Memory B cell (primary cell): ENCODE measurements around the gene NYNRIN.

Source experiments
- ATAC-seq: fragments of 150-1000 bp; cut with Tn5 transposase; 2 replicates; pipeline ENCODE4 v1.10.0; 2021; ENCODE audit warnings: low read depth, mild to moderate bottlenecking, moderate library complexity
- DNase-seq, 2 donors: peaks; one replicate each; pipeline ENCODE4 v3.0.0; 2022; ENCODE audit warnings: low spot score in 2 of 2
- H3K27ac Mint-ChIP-seq: one replicate; pipeline ENCODE4 v1.8.0; 2022; ENCODE audit warnings: mild to moderate bottlenecking, moderate library complexity, mixed read lengths
- H3K27me3 Mint-ChIP-seq: one replicate; pipeline ENCODE4 v1.8.0; 2022; ENCODE audit warnings: mixed read lengths
- H3K36me3 Mint-ChIP-seq: one replicate; pipeline ENCODE4 v1.8.0; 2022; ENCODE audit warnings: mild to moderate bottlenecking, mixed read lengths
- H3K4me1 Mint-ChIP-seq: one replicate; pipeline ENCODE4 v1.8.0; 2022; ENCODE audit warnings: mixed read lengths
- H3K4me3 Mint-ChIP-seq: one replicate; pipeline ENCODE4 v1.8.0; 2022; ENCODE audit warnings: mild to moderate bottlenecking, moderate library complexity, mixed read lengths
- H3K9me3 Mint-ChIP-seq: one replicate; pipeline ENCODE4 v1.8.0; 2022; ENCODE audit warnings: mixed read lengths

The NYNRIN gene

GRCh38 chr14:24392325-24393091 lies 6.3 kb upstream of the NYNRIN start:
- DNase-seq (no peak), ATAC-seq (no peak)
- Mint-ChIP-seq H3K27ac (no peak overlapping the region), H3K27me3 (peaks cover 16% of the 10 kb centered on the region), H3K4me3 (no peak overlapping the region), H3K36me3 (no peaks in the 10 kb centered on the region), H3K9me3 (no peaks in the 10 kb centered on the region), H3K4me1 (peaks cover 2% of the 10 kb centered on the region)

GRCh38 chr14:24394275-24394674 lies 4.5 kb upstream of the NYNRIN start:
- Mint-ChIP-seq H3K36me3 (no peaks in the 10 kb centered on the region), H3K9me3 (no peaks in the 10 kb centered on the region), H3K4me1 (peaks cover 2% of the 10 kb centered on the region), H3K27ac (no peak overlapping the region), H3K4me3 (no peak overlapping the region), H3K27me3 (peaks cover 11% of the 10 kb centered on the region)
- DNase-seq = no peak
- no peak for ATAC-seq

DNA sequence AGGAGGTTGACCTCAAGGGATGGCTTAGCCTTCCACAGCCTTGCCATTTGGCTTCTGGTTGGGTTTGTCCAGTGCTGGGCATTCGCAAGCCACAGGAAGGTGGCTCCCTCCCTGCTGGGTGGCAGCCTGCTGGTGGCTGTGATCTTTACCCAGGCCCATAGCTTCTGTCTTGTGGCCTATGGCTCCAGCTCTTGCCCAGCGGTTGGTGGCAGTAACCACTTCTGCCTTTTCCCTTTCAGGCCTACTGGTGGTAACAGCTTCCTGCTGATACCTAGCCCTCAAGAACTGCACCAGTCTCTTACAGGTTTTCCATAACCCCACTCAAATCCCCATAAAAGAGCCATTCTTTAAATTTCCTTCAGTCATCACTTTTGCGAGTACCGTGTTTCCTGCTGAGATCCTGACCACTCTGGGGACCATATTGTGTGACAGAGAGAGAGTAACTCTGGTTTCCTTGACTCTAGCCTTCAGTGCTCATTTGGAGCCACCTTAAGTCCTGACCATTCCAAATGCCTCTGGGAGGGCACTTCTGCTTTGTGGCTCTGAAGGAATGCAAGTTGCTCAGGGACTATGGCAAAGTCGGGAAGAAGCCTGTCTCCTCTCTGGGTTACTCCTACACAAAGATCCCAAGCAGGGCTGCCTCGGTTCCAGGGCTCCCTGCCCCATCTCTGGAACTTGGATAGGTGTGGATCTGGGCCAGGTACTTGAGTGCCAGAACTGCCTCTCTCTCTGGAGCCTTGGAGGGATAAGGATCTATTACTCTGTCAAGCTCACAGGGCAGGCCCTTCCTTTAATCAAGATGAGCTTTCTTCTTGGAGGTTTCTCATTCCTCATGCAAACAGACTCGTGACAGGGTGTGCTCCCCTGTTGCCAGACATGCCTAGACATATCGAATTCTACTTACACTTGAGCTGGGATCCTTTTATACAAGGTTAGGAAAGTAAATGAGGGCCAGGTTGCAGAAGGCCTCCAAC lies 2.9 kb upstream of the NYNRIN start:
- no peaks in the 10 kb centered on the region for H3K36me3 Mint-ChIP-seq
- H3K4me3 Mint-ChIP-seq = no peak overlapping the region
- ATAC-seq (peak; percentile 49), DNase-seq (no peak)
- peaks cover 15% of the 10 kb centered on the region for H3K27me3 Mint-ChIP-seq
- no peak overlapping the region for H3K27ac Mint-ChIP-seq
- no peaks in the 10 kb centered on the region for H3K9me3 Mint-ChIP-seq
- H3K4me1 Mint-ChIP-seq = peaks cover 6% of the 10 kb centered on the region

DNA sequence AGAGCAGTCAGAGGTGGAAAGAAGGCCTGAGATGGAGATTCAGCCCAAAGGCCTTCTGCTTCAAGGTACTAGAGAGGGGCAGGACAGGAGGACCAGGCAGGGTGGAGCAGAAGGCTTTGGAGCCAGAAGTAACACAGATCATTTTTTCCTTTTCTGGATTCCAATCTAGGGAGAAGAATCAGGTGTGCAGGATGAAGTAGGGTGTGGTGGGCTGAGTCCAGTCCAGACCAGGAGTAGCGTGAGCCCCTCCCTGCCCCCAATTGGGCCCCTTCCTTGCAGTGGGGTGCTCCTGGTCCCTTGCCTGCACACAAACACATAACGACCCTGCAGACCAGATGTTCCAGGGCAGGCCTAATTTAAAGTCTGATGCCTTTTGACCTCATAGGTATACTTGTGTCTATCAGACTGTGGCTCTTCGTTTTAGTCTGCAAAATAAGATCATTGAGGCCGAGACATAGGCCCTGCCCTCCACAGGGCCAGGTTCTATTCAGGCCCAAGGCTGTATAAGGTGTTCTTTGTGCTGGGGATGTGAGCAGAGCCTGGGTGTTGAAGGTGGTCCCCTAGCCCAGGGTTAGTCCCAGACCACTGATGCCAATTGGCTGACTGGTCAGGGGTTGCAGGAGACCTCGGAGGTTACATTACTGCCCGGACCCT lies 1.0 kb upstream of the NYNRIN start:
- Mint-ChIP-seq H3K27me3 (peaks cover 19% of the 10 kb centered on the region), H3K36me3 (no peaks in the 10 kb centered on the region), H3K9me3 (no peaks in the 10 kb centered on the region), H3K4me3 (peak overlapping the region; percentile 16), H3K27ac (no peak overlapping the region), H3K4me1 (peaks cover 6% of the 10 kb centered on the region)
- no peak for ATAC-seq
- no peak for DNase-seq

DNA sequence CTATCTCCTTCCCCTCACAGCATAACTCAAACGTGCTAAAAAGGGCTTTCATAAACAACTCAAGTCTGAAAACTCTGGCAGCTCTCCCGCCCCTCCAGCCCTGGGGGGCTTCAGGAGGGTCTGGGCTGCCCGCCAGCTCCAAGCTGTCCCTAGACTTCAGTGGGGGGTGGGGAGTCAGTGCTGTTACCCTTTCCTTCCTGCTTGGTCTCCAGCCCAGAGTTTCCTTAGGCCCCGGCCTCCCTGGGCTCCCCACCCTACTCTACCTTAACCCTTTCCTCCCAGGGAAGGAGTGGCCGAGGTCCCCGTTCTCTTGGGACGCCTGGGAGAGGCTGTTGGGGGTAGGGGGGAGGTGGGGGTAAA lies 530 bp upstream of the NYNRIN start:
- Mint-ChIP-seq H3K4me1 (peaks cover 6% of the 10 kb centered on the region), H3K36me3 (no peaks in the 10 kb centered on the region), H3K4me3 (no peak overlapping the region), H3K9me3 (no peaks in the 10 kb centered on the region), H3K27ac (no peak overlapping the region), H3K27me3 (peaks cover 17% of the 10 kb centered on the region)
- ATAC-seq = no peak
- DNase-seq = no peak

DNA sequence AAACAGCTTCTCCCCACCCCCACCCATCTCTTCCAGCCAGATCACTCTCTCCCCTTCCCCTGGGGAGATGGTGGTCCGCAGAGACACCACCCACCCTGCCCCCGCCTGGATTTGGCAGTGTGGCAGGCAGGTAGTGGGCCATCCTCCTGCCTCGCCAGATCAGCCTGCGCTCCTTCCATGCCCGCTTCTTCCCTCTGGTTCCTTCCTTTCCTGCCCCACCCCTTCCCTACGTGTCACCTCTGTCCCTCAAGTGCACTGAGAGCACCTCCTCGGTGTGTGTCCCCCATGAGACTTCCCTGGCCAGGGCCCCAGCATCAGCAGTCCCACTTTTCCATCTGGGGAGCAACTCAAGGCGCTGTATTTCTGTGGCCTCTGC lies 632 bp downstream of the NYNRIN start:
- H3K9me3 Mint-ChIP-seq = no peaks in the 10 kb centered on the region
- no peak for ATAC-seq
- H3K4me3 Mint-ChIP-seq = peak overlapping the region; percentile 77
- H3K27ac Mint-ChIP-seq = no peak overlapping the region
- H3K36me3 Mint-ChIP-seq = no peaks in the 10 kb centered on the region
- peaks cover 6% of the 10 kb centered on the region for H3K4me1 Mint-ChIP-seq
- no peak for DNase-seq
- peaks cover 19% of the 10 kb centered on the region for H3K27me3 Mint-ChIP-seq

GRCh38 chr14:24399999-24400718 lies 1.4 kb downstream of the NYNRIN start:
- DNase-seq (no peak), ATAC-seq (no peak)
- peaks cover 24% of the 10 kb centered on the region for H3K27me3 Mint-ChIP-seq
- H3K27ac Mint-ChIP-seq = no peak overlapping the region
- H3K4me1 Mint-ChIP-seq = peaks cover 6% of the 10 kb centered on the region
- no peaks in the 10 kb centered on the region for H3K36me3 Mint-ChIP-seq
- no peaks in the 10 kb centered on the region for H3K9me3 Mint-ChIP-seq
- H3K4me3 Mint-ChIP-seq = peak overlapping the region; percentile 49

DNA sequence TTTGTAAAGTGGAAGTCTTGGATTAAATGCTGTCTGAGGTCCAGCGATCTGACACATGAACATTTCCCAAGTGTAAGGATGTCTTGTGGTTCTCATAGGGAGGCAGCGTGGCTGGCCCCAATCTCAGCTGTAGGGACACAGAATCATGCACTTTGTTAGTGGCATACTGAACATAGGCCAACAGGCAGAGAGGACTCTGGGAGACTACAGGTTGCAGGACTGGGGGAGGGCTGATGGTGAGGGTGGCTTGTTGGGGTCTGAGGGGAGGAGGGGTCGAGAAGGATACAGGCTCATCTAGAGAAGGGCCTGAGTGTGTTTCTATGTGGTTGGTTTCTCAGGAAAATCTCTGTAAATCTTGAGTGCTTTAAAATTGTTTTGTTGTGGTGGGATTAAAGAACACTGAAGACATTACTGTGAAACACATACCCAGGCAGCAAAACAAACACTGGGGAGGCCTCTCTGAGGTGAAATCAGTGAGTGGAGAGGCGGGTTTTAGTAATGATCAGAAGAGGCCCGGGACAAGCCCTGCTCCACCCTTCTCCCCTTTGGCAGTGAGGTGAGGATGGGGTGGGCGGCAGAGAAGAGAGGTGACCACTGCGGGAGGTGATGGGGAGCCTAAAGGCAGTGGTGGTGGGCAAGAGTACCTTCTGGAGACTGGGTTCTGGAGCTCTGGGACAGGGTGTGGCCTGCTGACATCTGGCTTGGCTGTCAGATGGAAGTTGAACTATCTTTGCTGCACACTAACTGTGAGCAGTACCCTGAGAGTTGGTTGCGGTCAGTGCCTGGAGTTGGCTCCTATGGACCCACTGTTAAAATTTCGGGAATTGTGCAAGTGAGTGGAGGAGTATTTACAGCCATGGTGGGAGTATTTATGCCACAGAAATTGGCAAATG lies 3.3 kb downstream of the NYNRIN start:
- Mint-ChIP-seq H3K9me3 (no peaks in the 10 kb centered on the region), H3K4me1 (peaks cover 4% of the 10 kb centered on the region), H3K27ac (no peak overlapping the region), H3K36me3 (no peaks in the 10 kb centered on the region), H3K27me3 (peaks cover 30% of the 10 kb centered on the region), H3K4me3 (no peak overlapping the region)
- DNase-seq (no peak), ATAC-seq (no peak)

- no peak overlapping the region for H3K4me3 Mint-ChIP-seq
- H3K4me1 Mint-ChIP-seq = peaks cover 4% of the 10 kb centered on the region
- H3K36me3 Mint-ChIP-seq = no peaks in the 10 kb centered on the region
- no peak overlapping the region for H3K27ac Mint-ChIP-seq
- ATAC-seq (no peak), DNase-seq (no peak)
- no peaks in the 10 kb centered on the region for H3K9me3 Mint-ChIP-seq
- peaks cover 35% of the 10 kb centered on the region for H3K27me3 Mint-ChIP-seq
Measured at GRCh38 chr14:24403294-24403998, 4.6 kb downstream of the NYNRIN start.

DNA sequence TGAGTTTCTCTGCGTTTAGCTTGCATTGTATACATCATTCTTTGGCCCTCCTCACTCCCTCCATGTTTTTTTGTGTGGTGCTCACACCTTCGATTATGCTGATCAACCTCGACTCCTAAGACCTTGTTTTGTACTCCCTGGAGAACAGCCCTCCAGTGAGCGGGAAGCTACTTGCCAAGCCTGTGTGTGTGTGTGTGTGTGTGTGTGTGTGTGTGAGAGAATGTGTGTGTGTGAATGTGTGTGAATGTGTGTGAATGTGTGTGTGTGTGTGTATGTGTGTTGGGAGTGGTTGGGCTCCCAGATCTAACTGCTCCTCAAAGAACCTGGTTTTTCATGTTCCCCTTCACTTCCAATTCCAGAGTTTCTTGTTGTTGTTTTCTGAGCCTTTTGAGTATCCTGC lies 6.0 kb downstream of the NYNRIN start:
- DNase-seq = no peak
- Mint-ChIP-seq H3K27ac (no peak overlapping the region), H3K36me3 (no peaks in the 10 kb centered on the region), H3K27me3 (peaks cover 31% of the 10 kb centered on the region), H3K4me1 (no peaks in the 10 kb centered on the region), H3K9me3 (no peaks in the 10 kb centered on the region), H3K4me3 (no peak overlapping the region)
- ATAC-seq = no peak

- Mint-ChIP-seq H3K36me3 (no peaks in the 10 kb centered on the region), H3K27ac (no peak overlapping the region), H3K4me1 (no peaks in the 10 kb centered on the region), H3K9me3 (no peaks in the 10 kb centered on the region), H3K27me3 (peaks cover 30% of the 10 kb centered on the region), H3K4me3 (no peak overlapping the region)
- ATAC-seq (no peak), DNase-seq (no peak)
Measured at GRCh38 chr14:24406416-24406815, 7.6 kb downstream of the NYNRIN start.

DNA sequence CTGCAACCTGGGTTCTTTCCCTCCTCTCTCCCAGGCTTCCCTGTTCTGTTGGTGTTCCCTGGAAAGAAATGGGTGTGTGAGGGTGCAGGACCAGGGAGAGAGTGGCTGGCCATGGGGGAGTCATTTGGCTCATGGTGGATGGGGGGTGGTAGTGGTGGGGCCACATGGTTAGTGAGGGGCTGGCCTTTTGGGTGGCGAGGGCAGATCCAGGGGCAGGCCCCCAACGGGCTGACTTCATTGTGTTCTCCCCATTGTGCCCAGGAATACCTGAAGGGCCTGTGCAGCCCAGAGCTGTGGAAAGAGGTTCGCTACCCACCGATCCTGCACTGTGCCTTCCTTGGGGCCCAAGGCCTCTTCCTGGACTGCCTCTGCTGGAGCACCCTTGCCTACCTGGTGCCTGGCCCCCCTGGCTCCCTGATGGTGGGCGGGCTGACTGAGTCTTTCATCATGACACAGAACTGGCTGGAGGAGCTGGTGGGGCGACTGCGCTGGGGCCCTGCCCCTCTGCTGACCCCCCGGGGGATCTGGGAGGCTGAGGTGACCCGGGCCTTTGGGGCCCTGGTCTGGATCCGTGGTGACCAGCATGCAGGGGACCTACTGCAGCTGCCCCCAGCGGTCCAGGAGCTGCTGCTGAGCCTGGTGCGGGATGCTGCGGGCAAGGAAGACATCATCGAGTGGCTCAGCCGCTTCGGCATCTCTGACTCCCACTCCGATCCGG lies 9.0 kb downstream of the NYNRIN start:
- ATAC-seq (no peak), DNase-seq (no peak)
- no peaks in the 10 kb centered on the region for H3K36me3 Mint-ChIP-seq
- H3K9me3 Mint-ChIP-seq = no peaks in the 10 kb centered on the region
- no peaks in the 10 kb centered on the region for H3K4me1 Mint-ChIP-seq
- peaks cover 24% of the 10 kb centered on the region for H3K27me3 Mint-ChIP-seq
- H3K27ac Mint-ChIP-seq = no peak overlapping the region
- no peak overlapping the region for H3K4me3 Mint-ChIP-seq
